ENCODE measurements around the gene ZFAND3. TPM values are rescaled to one million over a fixed set of nuclear protein-coding genes. Genes with fewer than 3 reads are reported as not detected.

ZFAND3 gene
- total RNA-seq, 2 experiments from 2014 or later: 32.3 to 37.9 TPM

- Mint-ChIP-seq H3K27ac (no peak overlapping the region), H3K9me3 (no peaks in the 10 kb centered on the region), H3K36me3 (ENCODE audit: low read depth) (no peaks in the 10 kb centered on the region), H3K4me3 (no peak overlapping the region), H3K27me3 (peaks cover 21% of the 10 kb centered on the region), H3K4me1 (ENCODE audit: low read depth) (peaks cover 19% of the 10 kb centered on the region)
- ATAC-seq (no peak), DNase-seq (no peak)
- ChIA-PET CTCF (interaction anchor here (0.6 to 1.6 kb wide), 2 partner anchors 83 to 353 kb away, joined by 3 to 6 read pairs; no protein-coding TSS in a partner anchor), POLR2A (no interaction called here)
- TF ChIP-seq CTCF (IDR thresholded peaks at IDR 0.05): no peak
- intact Hi-C loops (cut with micrococcal nuclease): no loop called here
These were observed 31.3 kb upstream of the ZFAND3 start for GRCh38 chr6:37788259-37788658.

- Mint-ChIP-seq H3K36me3 (ENCODE audit: low read depth) (no peaks in the 10 kb centered on the region), H3K9me3 (no peaks in the 10 kb centered on the region), H3K4me3 (no peak overlapping the region), H3K27me3 (peaks cover 1% of the 10 kb centered on the region), H3K27ac (no peak overlapping the region), H3K4me1 (ENCODE audit: low read depth) (peaks cover 11% of the 10 kb centered on the region)
- ATAC-seq: peak; percentile 100
- intact Hi-C loops (cut with micrococcal nuclease): loop anchor here (10.0 kb wide), 1 partner anchor 193 kb away; no protein-coding TSS in a partner anchor
- ChIA-PET POLR2A (interaction anchor here (0.6 kb wide), 1 partner anchor 49 kb away, joined by 3 read pairs; no protein-coding TSS in a partner anchor), CTCF (interaction anchor here (0.6 to 1.6 kb wide), 26 partner anchors 9 to 703 kb away, joined by 3 to 10 read pairs (median 4); partner anchors contain the start of gene ZFAND3)
- peak; percentile 92 for TF ChIP-seq CTCF (IDR thresholded peaks at IDR 0.05)
- peak; percentile 94 for DNase-seq
These were observed 28.2 kb upstream of the ZFAND3 start for GRCh38 chr6:37791156-37791919.

- intact Hi-C loops (cut with micrococcal nuclease): loop anchor here (10.0 kb wide), 1 partner anchor 192 kb away; no protein-coding TSS in a partner anchor
- CTCF ChIA-PET: no interaction called here
- no peaks in the 10 kb centered on the region for H3K9me3 Mint-ChIP-seq
- no peak for TF ChIP-seq CTCF (IDR thresholded peaks at IDR 0.05)
- H3K4me3 Mint-ChIP-seq: no peak overlapping the region
- POLR2A ChIA-PET: interaction anchor here (0.7 kb wide), 1 partner anchor 314 kb away, joined by 3 read pairs; no protein-coding TSS in a partner anchor
- no peaks in the 10 kb centered on the region for H3K27me3 Mint-ChIP-seq
- H3K4me1 Mint-ChIP-seq (ENCODE audit: low read depth): peaks cover 11% of the 10 kb centered on the region
- no peaks in the 10 kb centered on the region for H3K36me3 Mint-ChIP-seq (ENCODE audit: low read depth)
- ATAC-seq (no peak), DNase-seq (no peak)
- no peak overlapping the region for H3K27ac Mint-ChIP-seq
These were observed 27.0 kb upstream of the ZFAND3 start for GRCh38 chr6:37792457-37793033.

GRCh38 chr6:37793067-37793466 lies 26.5 kb upstream of the ZFAND3 start:
- intact Hi-C loops (cut with micrococcal nuclease): loop anchor here (10.0 kb wide), 1 partner anchor 192 kb away; no protein-coding TSS in a partner anchor
- Mint-ChIP-seq H3K36me3 (ENCODE audit: low read depth) (no peaks in the 10 kb centered on the region), H3K4me1 (ENCODE audit: low read depth) (peaks cover 11% of the 10 kb centered on the region), H3K27me3 (no peaks in the 10 kb centered on the region), H3K4me3 (no peak overlapping the region), H3K9me3 (no peaks in the 10 kb centered on the region), H3K27ac (no peak overlapping the region)
- ChIA-PET POLR2A (interaction anchor here (0.6 to 1.2 kb wide), 3 partner anchors 19 to 515 kb away, joined by 3 read pairs; no protein-coding TSS in a partner anchor), CTCF (no interaction called here)
- DNase-seq (no peak), ATAC-seq (no peak)
- TF ChIP-seq CTCF (IDR thresholded peaks at IDR 0.05): no peak

Measured in activated CD8-positive, alpha-beta T cell treated with anti-CD3 and anti-CD28 coated beads for 36 hours (primary cell).